HG02840 (cell line): ENCODE results near the gene EREG.
A peak's percentile ranks its signal among the peaks of the same experiment; 100 is the strongest.

ENCODE experiments used
- ATAC-seq: cut with Tn5 transposase; IDR thresholded peaks from one replicate; pipeline ENCODE4 v1.9.1; 2021; ENCODE audit warnings: mild to moderate bottlenecking, moderate library complexity, moderate number of reproducible peaks; ENCODE audit not compliant: unreplicated experiment, low FRiP score

Gene EREG

GRCh38 chr4:74418063-74418670, 53.2 kb downstream of the EREG start:
- no peak for ATAC-seq

- ATAC-seq: no peak
Observed at GRCh38 chr4:74420863-74421262, 55.9 kb downstream of the EREG start.

- no peak for ATAC-seq
Observed at GRCh38 chr4:74423104-74423503, 58.2 kb downstream of the EREG start.

GRCh38 chr4:74424111-74424510, 59.2 kb downstream of the EREG start:
- no peak for ATAC-seq

- no peak for ATAC-seq
Observed at GRCh38 chr4:74426101-74426500, 61.2 kb downstream of the EREG start.

GRCh38 chr4:74428276-74428675, 63.3 kb downstream of the EREG start:
- no peak for ATAC-seq

GRCh38 chr4:74431113-74431826, 66.3 kb downstream of the EREG start:
- ATAC-seq: peak; percentile 81

- no peak for ATAC-seq
Observed at GRCh38 chr4:74433043-74433442, 68.1 kb downstream of the EREG start.

GRCh38 chr4:74433541-74434172, 68.7 kb downstream of the EREG start:
- no peak for ATAC-seq

- no peak for ATAC-seq
Observed at GRCh38 chr4:74435296-74435695, 70.4 kb downstream of the EREG start.

- no peak for ATAC-seq
Observed at GRCh38 chr4:74437866-74438265, 72.9 kb downstream of the EREG start.
